Panc1 (cell line): ENCODE results near the gene TMEM233. TPM values are rescaled to one million over a fixed set of nuclear protein-coding genes. Genes with fewer than 3 reads are reported as not detected.

ENCODE experiments used
- ATAC-seq: fragments of 200-7000 bp; cut with Tn5 transposase; 2 replicates; pipeline ENCODE4 v1.9.1; 2020; ENCODE audit warnings: mild to moderate bottlenecking, moderate library complexity
- BruUV-seq: library from RNA; stranded (reverse); fragments of 400-500 nt; replicated peaks from 2 replicates; lab custom pipeline; 2021; lab: Mats Ljungman, UMichigan
- CTCF ChIA-PET: fragments of 300-600 bp; sonication (Branson Sonifier 250); formaldehyde crosslinking; loops from one replicate; lab custom pipeline; 2022; ENCODE audit warnings: antibody characterized with exemption; lab: Charles Lee
- POLR2A ChIA-PET: fragments of 300-600 bp; sonication (Branson Sonifier 250); formaldehyde crosslinking; loops from one replicate; lab custom pipeline; 2022; ENCODE audit warnings: antibody characterized with exemption; lab: Charles Lee
- DNase-seq: peaks from one replicate; pipeline ENCODE4 v3.0.0-alpha.2; 2010; ENCODE audit warnings: low read depth, low spot score
- H3K27ac ChIP-seq: 2 replicates; pipeline ENCODE4 v1.5.1; 2011; ENCODE audit warnings: mild to moderate bottlenecking, low read length, inconsistent platforms
- H3K27me3 ChIP-seq: fragments of 200-500 bp; sonication (Bioruptor generic); 2 replicates; pipeline ENCODE4 v1.6.0; 2014; ENCODE audit warnings: low read length, inconsistent platforms; ENCODE audit not compliant: control insufficient read depth, insufficient read depth
- H3K36me3 ChIP-seq: fragments of 200-500 bp; sonication (Bioruptor generic); 2 replicates; pipeline ENCODE4 v1.5.1; 2014; ENCODE audit warnings: inconsistent platforms, mild to moderate bottlenecking, low read length, moderate library complexity; ENCODE audit not compliant: control insufficient read depth, insufficient read depth
- H3K4me1 ChIP-seq: 2 replicates; pipeline ENCODE4 v1.5.1; 2011; ENCODE audit warnings: inconsistent platforms, mild to moderate bottlenecking, low read length, moderate library complexity; ENCODE audit not compliant: control insufficient read depth, insufficient read depth
- H3K4me3 ChIP-seq, 2 experiments: 2 replicates each; pipeline ENCODE4 v1.5.1; 2011 to 2012; ENCODE audit warnings: low read depth in 2 of 2, low read length in 2 of 2, mild to moderate bottlenecking in 2 of 2, inconsistent platforms in 1 of 2, moderate library complexity in 1 of 2
- H3K9me3 ChIP-seq: fragments of 200-500 bp; sonication (Bioruptor generic); 2 replicates; pipeline ENCODE4 v1.5.1; 2014; ENCODE audit warnings: low read depth, mild to moderate bottlenecking, inconsistent platforms, low read length, moderate library complexity; ENCODE audit not compliant: control insufficient read depth, insufficient read depth
- POLR2AphosphoS5 ChIP-seq: IDR thresholded peaks from 2 replicates; pipeline ENCODE4 v1.6.1; 2012; ENCODE audit warnings: mild to moderate bottlenecking, low read depth, low read length, moderate library complexity
- REST ChIP-seq, 2 experiments: IDR thresholded peaks; 2 replicates each; pipeline ENCODE4 v1.6.1; 2011 to 2012; ENCODE audit warnings: low read depth in 2 of 2, control low read depth in 1 of 2, low read length in 1 of 2, mild to moderate bottlenecking in 1 of 2, moderate library complexity in 1 of 2; ENCODE audit not compliant: insufficient read depth in 1 of 2
- SIN3A ChIP-seq: IDR thresholded peaks from 2 replicates; pipeline ENCODE4 v1.6.1; 2012; ENCODE audit warnings: low read depth, mild to moderate bottlenecking, low read length, moderate library complexity, borderline replicate concordance; ENCODE audit not compliant: insufficient read depth
- TCF7L2 ChIP-seq: IDR thresholded peaks from 2 replicates; pipeline ENCODE4 v1.6.1; 2011; ENCODE audit warnings: mild to moderate bottlenecking, low read depth, low read length, inconsistent platforms
- in situ Hi-C: cut with HindIII; loops from 2 replicates; pipeline ENCODE4 v1.10.0; 2016; ENCODE audit warnings: low sequenced_read_pairs, low pct_unique_long_range_greater_than_20kb
- intact Hi-C: fragments of 100-400 bp; cut with micrococcal nuclease; formaldehyde crosslinking; loops from one replicate; pipeline ENCODE4 v1.10.0; 2022; ENCODE audit not compliant: unreplicated experiment
- total RNA-seq: library from RNA; stranded (reverse); gene quantifications from one replicate; pipeline ENCODE4 v1.2.1, GENCODE V29; 2021; ENCODE audit not compliant: unreplicated experiment
- TF ChIP-seq, protein P1 (sequence below): fragments of 450-650 bp; IDR thresholded peaks from 2 replicates; pipeline ENCODE4 v1.5.1; 2017; ENCODE audit warnings: mild to moderate bottlenecking

Gene TMEM233
- total RNA-seq, 1 experiment from 2014 or later, result not detected

GRCh38 chr12:119589097-119589496 is 4.5 kb upstream of the TMEM233 start:
- Histone ChIP-seq H3K4me3 (no peak overlapping the region), H3K27ac (no peak overlapping the region), H3K4me1 (peaks cover 2% of the 10 kb centered on the region; the same call in 1 of the 2 replicates), H3K36me3 (no peaks in the 10 kb centered on the region), H3K9me3 (no peaks in the 10 kb centered on the region), H3K27me3 (peaks cover 32% of the 10 kb centered on the region)
- in situ Hi-C loops, result no loop called here
- ChIA-PET CTCF (no interaction called here), POLR2A (no interaction called here)
- no TSS peak for BruUV-seq
- no peak for TF ChIP-seq POLR2AphosphoS5
- TF ChIP-seq, protein P1, sequence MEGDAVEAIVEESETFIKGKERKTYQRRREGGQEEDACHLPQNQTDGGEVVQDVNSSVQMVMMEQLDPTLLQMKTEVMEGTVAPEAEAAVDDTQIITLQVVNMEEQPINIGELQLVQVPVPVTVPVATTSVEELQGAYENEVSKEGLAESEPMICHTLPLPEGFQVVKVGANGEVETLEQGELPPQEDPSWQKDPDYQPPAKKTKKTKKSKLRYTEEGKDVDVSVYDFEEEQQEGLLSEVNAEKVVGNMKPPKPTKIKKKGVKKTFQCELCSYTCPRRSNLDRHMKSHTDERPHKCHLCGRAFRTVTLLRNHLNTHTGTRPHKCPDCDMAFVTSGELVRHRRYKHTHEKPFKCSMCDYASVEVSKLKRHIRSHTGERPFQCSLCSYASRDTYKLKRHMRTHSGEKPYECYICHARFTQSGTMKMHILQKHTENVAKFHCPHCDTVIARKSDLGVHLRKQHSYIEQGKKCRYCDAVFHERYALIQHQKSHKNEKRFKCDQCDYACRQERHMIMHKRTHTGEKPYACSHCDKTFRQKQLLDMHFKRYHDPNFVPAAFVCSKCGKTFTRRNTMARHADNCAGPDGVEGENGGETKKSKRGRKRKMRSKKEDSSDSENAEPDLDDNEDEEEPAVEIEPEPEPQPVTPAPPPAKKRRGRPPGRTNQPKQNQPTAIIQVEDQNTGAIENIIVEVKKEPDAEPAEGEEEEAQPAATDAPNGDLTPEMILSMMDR, result no peak
- TF ChIP-seq TCF7L2, result no peak
- no peak for TF ChIP-seq REST (IDR thresholded peaks at IDR 0.05; ENCODE audit: insufficient read depth in 1 of 2, low read depth in 2 of 2, low read length in 1 of 2)
- TF ChIP-seq SIN3A, result no peak
- intact Hi-C loops, result no loop called here
- ATAC-seq (no peak), DNase-seq (no peak)

GRCh38 chr12:119589634-119590033 is 3.9 kb upstream of the TMEM233 start:
- in situ Hi-C loops, result no loop called here
- intact Hi-C loops, result no loop called here
- TF ChIP-seq, protein P1, result no peak
- TF ChIP-seq TCF7L2 (no peak), SIN3A (no peak), POLR2AphosphoS5 (no peak), REST (IDR thresholded peaks at IDR 0.05; ENCODE audit: insufficient read depth in 1 of 2, low read depth in 2 of 2, low read length in 1 of 2) (no peak)
- H3K27ac ChIP-seq, result no peak overlapping the region
- peaks cover 35% of the 10 kb centered on the region for H3K27me3 ChIP-seq
- ChIA-PET CTCF (no interaction called here), POLR2A (no interaction called here)
- no peak for ATAC-seq
- no TSS peak for BruUV-seq
- H3K9me3 ChIP-seq, result no peaks in the 10 kb centered on the region
- H3K4me3 ChIP-seq, result no peak overlapping the region
- H3K36me3 ChIP-seq, result no peaks in the 10 kb centered on the region
- H3K4me1 ChIP-seq, result peaks cover 4% of the 10 kb centered on the region; the same call in 1 of the 2 replicates
- no peak for DNase-seq
